NCI-H1105 treated with DMSO at 0.1 percent for 48 hours (cell line): ENCODE data around the gene EIF2B4.
"Not testable (repeated sequence)": the region's sequence is repeated elsewhere in the genome, so short reads cannot be mapped to it uniquely, and the experiment has no call there.

Source experiments
- DNase-seq: peaks from one replicate; lab custom pipeline; 2025; lab: John Stamatoyannopoulos, UW

EIF2B4 gene

DNA sequence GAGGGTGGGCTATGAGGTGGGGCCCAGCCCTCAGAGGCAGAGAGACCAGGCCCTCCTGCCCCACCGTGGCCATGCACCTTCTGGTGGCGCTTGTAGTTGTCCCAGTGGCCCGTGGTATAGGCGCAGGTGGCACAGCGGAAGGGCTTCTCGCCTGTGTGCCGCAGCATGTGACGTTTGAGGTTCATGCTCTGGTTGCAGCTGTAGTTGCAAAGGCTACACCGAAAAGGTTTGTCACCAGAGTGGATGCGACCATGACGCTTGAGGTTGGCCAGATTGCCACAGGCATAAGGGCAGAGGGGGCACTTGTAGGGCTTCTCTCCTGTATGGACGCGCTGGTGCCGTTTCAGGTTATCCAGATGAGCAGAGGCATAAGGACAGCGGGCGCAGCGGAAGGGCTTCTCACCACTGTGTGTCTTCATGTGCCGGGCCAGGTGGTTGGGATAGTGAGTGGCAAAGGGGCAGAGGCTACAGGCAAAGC, 7.5 kb upstream of the EIF2B4 start:
- DNase-seq: no peak

DNA sequence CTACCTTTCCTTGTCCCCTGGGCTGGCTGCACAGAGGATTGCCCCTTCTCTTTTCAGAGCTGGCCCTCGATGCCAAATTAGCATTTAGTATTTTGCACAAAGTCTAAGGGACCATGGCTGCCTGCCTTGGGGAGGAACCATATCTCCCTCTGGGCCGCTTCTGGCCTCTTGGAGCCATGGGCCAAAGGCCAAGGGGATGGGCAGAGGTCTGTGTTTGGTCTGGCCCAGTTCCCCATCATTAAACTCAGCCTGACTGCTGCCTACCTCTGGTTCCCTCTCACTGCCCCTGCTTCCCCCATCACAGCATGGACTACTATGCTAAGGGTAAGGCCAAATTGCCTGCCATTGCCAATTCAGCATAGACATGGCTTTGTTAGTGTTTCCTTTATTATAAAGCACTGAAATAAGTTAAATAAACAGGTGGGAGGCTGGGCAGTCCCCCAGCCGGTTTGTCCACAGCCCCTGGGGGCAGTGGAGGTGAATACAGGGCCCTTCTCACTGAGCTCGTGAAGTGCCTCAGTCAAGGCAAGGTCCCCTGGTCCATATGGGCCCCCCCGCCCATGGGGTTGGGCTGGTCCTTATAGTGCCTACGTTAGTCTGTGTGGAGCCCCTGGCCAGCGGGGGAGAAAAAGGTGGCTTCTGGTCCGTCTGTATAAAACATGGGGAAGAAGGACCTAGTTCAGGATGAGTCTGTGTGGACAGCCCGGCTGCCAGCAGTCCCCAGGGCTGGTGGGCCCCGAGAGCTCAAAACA, 6.9 kb upstream of the EIF2B4 start:
- no peak for DNase-seq

DNA sequence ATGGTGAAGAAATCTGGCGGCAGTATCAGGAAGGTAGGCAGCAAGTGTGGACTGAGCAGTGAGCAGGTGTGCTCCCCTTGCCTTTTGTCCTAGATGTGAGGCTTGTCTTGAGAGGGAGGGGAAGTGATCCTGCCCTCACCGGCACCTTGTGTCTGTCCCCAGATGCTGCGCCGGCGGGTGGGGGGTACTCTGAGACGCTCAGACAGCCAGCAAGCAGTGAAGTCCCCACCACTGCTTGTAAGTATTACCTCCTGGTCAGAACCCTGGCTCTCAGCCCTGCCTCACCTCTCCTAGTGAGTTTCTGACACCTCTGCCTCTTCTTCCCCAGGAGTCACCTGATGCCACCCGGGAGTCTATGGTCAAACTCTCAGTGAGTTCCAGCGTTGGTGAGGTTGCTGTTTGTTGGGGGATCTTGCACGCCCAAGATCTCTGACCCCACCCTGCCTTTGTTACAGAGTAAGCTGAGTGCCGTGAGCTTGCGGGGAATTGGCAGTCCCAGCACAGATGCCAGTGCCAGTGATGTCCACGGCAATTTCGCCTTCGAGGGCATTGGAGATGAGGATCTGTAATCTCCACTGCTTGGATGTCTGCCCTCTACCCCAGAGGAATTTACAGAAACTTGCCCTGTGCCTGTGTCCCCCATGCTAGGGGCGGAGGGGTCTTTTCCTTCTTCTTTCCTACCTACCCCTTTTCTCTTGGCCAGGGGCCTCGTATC, 6.2 kb upstream of the EIF2B4 start:
- DNase-seq: no peak

DNA sequence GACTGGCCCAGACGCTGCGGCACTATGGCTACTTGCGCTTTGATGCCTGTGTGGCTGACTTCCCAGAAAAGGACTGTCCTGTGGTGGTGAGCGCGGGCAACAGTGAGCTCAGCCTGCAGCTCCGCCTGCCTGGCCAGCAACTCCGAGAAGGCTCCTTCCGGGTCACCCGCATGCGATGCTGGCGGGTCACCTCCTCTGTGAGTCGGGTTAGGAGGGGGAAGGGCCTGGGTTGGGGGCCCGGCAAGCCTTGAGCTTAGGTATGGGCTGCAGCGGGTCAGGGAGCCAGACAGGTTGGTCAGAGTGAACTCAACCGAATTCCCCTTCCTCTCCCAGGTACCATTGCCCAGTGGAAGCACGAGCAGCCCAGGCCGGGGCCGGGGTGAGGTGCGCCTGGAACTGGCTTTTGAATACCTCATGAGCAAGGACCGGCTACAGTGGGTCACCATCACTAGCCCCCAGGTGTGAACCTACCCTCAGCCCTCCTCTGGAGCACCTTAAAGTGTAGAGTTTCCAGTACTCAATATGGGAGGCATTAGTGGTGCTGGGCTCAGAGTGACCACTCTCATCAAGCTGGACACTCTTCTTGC, 5.5 kb upstream of the EIF2B4 start:
- DNase-seq: no peak

DNA sequence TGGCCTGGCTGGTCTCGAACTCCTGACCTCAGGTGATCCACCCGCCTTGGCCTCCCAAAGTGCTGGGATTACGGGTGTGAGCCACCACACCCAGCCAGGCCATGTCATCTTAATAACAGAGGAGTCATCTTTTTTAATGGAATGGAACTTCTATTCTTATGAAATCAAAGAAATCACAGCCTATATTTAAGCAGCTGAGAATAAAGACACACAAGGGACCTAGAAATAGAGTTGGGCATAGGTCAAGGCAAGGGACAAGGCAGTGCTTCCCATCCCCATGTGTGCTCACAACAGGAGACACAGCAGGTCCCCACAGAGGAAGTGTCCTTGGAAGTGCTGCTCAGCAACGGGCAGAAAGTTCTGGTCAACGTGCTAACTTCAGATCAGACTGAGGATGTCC, 3.4 kb upstream of the EIF2B4 start:
- no peak for DNase-seq

GRCh38 chr2:27372937-27373336, 2.8 kb upstream of the EIF2B4 start:
- no peak for DNase-seq

GRCh38 chr2:27370816-27371620, 880 bp upstream of the EIF2B4 start:
- DNase-seq: no peak

DNA sequence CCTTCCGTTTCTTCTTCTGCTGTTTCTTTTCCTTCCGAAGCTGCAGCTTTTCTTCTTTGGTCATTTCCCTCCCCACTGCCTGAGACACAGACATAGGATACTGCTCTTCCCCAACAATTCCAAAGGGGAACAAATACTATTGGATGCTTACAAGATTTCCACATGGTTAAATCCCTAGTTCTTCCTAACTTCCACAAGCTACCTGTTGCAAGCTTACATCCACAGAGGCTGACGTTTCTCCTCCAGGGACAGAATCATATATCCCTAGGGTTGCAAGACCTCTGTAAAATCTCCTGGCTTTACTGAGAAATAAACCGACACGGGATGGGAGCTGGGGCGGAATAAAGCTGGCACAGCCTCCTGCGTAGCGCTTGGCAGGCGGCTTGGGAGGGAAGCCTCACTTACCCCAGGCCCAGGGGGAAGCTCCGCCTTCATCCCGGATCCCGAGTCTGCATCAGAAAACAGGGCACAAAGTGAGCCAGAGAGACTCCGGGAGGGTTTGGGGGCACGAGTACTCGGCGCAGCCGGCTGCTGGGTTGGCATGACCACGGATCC, 590 bp downstream of the EIF2B4 start:
- DNase-seq: no peak

DNA sequence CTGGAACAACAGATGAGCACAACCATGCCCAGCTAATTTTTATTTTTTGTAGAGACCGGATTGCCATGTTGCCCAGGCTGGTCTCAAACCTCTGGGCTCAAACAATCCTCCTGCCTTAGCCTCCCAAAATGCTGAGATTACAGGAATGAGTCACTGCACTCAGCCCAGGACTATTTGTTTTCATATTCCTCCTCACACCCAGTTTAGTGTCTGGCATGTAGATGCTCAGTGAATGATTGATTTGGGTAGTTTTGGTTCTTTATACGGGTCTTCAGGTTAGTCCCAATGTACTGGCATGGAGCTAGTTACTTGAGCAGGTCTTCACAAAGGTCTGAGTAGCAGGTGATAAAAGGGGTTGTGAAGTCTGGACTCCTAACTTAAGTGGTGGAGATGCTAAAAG, 6.2 kb downstream of the EIF2B4 start:
- no peak for DNase-seq

GRCh38 chr2:27362678-27363420, 7.3 kb downstream of the EIF2B4 start:
- no peak for DNase-seq

- DNase-seq: peak; percentile 98
Observed at GRCh38 chr2:27356382-27357181, 13.6 kb downstream of the EIF2B4 start, which contains the start of gene GTF3C2. Gene GTF3C2 (minus strand): TSS chr2:27356764. CDS start chr2:27343554, 13,210 bp downstream.

GRCh38 chr2:27356056-27356381, 14.1 kb downstream of the EIF2B4 start:
- DNase-seq: no peak

DNA sequence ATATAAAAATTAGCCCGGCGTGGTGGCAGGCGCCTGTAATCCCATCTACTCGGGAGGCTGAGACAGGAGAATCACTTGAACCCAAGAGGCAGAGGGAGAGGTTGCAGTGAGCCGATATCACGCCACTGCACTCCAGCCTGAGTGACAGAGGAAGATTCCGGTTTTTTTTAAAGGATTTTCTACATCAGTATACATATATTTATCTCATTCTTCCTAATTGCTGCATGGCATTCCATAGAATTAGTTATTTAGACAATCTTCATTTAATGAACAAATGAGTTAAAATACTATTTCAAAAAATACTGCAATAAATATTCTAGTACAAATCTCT, 15.6 kb downstream of the EIF2B4 start:
- no peak for DNase-seq

DNA sequence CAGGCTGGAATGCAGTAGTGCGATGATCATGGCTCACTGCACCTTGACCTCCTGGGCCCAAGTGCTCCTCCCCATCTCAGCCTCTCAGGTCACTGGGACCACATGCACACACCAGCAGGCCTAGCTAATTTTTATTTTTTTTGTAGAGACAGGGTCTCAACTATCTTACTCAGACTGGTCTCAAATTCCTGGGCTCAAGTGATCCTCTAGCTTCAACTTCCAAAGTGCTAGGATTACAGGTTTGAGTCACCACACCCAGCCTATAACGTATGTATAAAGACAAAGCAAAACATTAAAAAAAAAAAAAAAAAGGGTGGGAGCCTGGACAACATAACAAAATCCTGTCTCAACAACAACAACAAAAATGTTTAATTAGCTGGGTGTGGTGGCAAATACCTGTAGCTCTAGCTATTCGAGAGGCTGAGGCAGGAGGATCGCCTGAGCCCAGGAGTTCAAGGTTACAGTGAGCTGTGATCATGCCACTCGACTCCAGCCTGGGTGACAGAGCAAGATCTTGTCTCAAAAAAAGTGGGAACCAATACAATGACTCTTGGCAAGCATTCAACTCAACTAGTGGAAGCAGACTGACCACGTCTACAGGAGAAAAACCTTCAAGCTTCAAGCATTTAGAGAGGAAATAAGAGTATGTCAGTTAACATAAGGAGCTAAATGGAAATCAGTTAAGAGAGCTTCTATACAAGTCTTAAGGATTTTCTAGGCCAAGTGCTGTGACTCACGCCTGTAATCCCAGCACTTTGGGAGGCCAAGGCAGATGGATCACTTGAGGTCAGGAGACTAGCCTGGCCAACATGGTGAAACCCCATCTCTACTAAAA, 16.2 kb downstream of the EIF2B4 start:
- DNase-seq: no peak

DNA sequence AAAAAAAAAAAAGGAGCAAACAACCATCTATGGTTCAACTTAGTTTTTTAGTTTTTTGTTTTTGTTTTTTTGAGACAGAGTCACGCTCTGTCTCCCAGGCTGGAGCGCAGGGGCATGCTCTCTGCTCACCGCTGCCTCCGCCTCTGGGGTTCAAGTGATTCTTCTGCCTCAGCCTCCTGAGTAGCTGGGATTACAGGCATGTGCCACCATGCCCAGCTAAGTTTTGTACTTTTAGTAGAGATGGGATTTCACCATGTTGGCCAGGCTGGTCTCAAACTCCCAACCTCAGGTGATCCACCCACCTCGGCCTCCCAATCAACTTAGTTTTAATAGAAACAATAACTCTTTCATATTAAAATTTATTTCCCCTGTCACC, 16.8 kb downstream of the EIF2B4 start:
- DNase-seq: not testable (repeated sequence)

DNA sequence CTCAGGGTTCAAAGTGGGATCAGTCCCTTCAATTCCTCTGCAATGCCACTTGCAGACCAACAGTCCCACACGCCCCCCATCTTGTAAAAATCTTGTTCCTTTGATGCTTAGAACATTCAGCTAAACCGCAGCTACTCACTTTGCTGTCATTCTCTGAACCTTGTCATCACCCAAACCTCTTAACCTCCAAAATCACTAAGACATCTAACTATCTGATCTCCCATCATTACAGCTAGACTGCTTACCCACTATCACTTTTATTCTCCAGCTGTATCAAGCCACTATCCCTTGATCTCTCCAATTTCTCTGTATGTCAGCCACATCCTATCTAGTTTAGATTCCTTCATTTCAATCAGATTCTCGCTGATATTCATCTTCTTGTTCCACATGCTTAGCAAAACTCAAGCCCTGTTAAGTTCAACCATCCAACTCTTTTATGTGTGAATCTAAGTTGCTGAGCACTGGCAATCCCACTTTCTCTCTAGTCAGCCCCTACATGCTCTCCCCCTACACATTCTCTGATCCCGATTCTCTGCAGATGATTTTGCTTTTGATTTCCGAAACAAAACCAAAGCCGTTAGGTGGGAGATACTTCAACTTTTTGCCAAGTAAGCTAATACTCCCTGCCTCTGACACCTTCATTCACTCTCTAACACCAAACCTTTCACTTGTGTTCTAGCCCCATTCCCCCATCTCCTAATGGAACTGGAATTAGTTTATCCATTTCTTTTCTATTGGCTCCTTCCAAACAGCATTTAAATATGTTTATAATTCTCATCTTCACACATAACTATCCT, 18.1 kb downstream of the EIF2B4 start:
- no peak for DNase-seq

- DNase-seq: no peak
Observed at GRCh38 chr2:27350106-27350693, 19.9 kb downstream of the EIF2B4 start.

DNA sequence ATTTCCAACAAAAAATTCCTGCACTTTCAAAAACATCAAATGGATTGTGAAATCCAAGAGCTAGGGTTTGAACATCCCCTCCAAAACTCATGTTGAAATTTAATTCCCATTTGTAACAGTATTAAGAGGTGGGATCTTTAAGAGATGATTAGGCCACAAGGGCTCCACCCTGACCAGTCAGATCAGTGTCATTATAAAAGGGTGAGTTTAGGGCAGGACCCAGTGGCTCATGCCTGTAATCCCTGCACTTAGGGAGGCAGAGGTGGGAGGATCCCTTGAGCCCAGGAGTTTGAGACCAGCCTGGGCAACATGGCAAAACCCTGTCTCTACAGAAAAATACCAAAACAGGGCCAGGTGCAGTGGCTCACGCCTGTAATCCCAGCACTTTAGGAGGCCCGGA, 22.5 kb downstream of the EIF2B4 start:
- DNase-seq: no peak

DNA sequence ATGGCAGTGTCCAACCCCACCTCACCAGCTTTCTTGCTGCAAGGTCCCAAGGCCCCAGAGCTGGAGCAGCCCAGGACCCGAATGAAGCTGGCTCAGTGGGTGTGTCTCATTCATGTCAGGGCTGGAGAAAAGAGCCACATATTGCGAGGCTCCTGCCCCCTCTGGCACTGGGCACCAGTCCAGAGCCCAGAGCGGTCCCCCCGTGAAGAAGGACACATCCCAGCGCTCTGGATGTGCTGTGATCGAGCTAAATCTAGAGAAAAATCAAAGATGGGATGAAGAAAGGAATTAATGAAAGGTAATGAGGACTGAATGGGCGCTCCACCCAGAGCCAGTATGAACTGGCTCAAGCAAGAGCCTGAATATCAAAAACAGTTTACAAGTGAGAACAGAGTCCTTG, 34.0 kb downstream of the EIF2B4 start:
- DNase-seq: no peak
